DMS114 treated with DMSO at 0.1 percent for 48 hours (cell line): Measurements from ENCODE around the gene IQCE.
"Not testable (repeated sequence)": the region's sequence is repeated elsewhere in the genome, so short reads cannot be mapped to it uniquely, and the experiment has no call there.

Source experiments
- DNase-seq: peaks from one replicate; lab custom pipeline; 2025; ENCODE audit not compliant: unreplicated experiment; lab: John Stamatoyannopoulos, UW

The IQCE gene

DNA sequence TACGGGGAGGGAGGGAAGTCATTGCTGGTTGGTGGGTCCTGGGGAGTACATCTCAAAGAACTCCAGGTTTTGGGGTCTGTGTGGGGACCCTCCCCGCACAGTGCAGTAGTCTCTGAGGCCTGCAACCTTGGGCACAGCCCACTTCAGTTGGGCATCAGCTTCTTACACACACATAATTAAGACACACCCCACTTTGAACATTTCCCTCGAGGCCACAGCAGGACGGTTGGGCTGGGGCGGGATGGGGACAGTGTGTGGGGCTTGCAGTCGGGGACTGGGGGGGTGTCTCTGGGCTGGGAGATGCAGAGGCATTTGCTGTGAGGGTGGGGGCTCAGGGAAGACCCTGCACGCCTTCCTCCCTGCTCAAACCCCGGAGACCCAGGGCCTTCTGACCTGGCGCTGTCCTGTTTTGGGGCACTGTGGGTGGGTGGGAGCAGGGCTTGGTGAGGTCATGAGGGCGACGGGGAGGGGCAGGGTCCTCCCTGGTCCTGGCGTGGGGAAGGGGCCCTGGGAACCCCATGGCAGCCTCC, 38.0 kb upstream of the IQCE start:
- DNase-seq = no peak

DNA sequence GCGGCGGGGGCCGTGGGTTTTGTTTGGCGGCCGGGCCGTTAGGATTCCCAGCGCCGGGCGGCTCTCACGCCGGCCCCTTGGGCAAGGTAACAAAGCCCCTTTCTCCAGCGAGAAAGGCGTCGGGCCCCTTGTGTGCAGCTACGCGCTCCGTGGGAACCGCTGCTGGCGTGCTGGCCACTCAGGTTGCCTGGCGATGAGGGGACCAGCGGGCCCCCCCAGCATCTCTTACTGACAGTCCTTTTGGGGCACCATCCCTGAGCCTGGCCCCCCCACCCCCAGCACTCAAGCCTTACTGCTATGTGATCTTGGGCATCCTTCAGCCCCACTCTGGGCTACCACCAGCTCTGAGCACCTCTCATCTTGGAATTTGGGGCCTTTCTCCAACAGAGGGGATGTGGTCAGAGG, 37.4 kb upstream of the IQCE start:
- no peak for DNase-seq

DNA sequence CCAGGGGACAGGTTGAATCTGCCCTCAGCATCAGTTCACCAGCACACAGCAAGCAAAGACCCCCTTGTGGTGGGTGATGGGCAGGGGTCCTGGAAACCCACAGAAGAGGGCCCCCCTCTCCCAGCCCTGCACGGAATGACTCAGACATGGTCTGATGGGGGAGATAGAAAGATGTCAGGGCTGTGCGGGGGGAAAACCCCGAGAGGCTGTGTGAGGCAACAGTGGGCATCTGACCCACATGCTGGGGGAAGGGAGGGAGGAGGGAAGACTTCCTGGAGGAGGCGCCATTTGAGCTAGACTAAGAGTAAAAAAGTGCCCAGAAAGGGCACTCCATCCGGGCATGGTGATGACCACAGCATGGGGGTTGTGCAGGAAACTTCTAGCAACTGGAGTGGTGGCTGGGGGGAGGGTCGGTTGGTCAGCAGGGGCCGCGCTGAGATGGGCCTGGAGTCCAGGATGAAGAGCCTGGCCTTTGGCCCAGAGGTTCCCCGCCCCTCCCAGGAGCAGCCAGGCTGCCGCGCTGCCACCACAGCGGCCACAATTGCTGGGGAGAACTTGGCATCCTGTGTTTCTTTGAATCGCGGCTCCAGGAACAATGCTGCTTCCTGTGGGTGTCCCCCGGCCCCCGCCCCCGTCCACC, 36.7 kb upstream of the IQCE start:
- DNase-seq = no peak

DNA sequence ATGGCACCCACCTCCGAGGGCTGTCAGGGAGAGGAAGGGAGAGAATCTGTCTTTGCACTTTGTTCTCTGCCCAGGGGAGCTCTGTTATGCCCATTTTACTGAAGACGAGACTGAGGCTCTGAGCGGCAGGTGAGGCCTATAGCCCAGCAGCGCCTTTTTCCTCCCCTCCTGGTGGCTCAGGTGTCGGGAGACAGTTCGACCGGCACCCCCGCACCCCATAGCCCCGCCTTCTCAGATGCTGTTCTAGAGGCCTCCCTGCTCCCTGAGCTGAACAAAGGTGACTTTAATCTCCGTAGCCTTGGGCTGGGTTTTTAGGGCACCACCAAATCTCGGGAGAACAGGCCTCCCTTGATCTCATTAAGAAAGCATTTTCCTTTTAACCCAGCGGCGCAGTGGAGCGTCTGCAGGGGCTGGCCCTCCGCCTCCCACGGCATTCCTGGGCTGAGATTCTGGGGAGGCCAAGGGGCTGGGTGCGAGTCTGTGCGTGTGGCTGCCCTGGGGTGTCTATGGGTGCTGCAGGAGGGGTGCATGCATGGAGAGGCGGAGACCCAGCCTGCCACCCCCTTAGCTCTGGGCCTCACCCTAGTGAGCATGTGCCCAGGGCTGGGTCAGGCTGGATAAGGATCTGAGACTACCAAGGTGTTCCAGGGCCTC, 35.9 kb upstream of the IQCE start:
- DNase-seq = no peak

DNA sequence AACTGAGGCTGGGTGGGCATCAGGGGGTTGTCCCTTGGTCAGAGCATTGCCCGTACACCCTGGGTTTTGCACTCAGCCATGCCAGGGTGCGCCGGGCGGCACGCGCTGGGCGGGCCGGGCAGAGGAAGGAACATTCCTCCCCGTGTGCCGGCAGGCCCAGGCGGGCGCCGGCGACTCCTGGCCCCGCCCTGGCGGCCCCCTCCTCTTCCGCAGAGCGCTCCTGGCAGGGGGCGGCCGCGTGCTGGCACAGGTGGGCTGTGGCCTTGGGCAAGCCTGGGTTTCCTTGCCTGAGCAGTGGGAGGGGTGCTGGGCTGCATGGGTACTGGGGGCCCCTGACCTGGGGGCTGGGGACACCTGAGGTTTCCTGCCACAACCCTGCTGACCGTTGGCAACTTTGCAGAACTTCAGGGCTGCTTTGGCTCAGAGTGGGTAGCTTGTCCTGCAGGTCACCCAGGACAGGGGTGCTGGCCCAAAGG, 35.3 kb upstream of the IQCE start:
- no peak for DNase-seq

DNA sequence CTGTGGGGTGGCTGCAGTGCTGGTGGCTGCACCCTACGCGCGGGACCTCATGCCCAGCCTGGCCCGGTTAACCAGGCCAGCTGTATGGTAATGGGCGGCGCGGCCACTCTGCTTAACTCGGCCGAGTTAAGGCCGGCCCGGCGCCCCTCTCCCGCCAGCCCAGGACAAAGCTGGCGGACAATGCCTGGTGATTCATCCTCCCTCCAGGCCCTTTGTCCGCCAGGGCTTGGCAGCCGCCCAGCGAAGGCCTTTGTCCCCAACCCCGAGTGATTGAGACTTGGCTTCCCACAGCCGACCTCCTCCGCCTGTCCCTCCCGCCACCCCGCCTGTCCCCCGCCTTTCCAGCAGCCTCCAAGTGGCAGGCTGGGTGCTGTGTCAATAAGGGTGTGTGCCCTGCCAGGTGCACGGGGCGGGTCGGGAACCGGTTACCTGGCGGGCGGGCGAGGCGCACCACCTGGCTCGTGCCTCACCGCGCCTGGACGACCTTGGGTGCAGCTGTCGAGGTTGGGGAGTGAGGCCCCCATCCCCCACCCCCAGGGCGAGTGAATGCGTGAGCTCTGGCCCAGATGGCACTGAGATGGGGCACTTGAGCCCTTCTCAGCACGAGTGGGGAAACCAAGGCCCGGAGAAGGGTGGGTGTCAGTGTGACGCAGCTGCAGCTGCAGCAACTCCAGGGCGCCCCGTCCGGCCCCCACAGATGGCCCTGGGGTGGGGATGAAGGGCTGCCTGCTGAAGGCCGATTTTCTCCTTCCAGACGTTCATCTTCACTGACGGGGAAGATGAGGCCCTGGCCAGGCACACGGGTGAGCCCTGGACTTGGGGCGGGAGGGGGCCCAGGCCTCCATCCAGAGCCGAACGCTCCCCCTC, 34.6 kb upstream of the IQCE start:
- no peak for DNase-seq

DNA sequence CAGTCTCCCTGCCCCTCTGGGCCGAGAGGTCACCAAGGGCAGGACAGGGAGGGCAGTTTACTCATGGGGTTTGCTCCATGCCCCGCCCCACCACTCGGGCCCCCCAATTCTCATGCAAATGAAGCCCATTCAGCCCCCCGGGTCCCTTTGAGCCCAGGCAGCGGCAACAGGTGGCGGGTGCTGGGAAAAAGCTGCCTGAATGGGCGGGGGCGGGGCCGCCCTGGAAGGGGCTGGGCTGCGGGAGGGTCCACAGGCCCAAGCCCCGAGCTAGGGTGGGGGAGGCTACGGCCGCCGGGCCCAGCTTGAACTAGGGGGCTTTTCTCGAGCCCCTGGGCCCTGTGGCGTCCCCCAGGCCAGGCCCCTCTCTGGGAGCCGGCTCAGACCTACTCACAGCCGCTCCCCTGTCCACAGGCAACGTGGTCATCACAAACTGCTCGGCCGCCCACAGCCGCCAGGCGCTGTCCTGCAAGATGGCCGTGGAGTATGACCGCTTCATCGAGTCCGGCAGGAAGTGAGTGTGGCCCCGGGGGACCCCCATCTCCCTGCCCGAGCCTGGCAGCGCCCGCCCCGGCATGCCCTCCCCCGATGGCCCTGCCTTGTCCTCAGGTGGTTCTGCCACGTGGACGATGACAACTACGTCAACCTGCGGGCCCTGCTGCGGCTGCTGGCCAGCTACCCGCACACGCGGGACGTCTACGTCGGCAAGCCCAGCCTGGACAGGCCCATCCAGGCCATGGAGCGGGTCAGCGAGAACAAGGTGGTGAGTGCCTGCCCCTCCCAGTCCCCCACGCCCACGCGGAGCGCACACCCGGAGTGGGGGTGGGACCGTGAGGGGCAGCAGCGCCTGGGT, 33.7 kb upstream of the IQCE start:
- no peak for DNase-seq

DNA sequence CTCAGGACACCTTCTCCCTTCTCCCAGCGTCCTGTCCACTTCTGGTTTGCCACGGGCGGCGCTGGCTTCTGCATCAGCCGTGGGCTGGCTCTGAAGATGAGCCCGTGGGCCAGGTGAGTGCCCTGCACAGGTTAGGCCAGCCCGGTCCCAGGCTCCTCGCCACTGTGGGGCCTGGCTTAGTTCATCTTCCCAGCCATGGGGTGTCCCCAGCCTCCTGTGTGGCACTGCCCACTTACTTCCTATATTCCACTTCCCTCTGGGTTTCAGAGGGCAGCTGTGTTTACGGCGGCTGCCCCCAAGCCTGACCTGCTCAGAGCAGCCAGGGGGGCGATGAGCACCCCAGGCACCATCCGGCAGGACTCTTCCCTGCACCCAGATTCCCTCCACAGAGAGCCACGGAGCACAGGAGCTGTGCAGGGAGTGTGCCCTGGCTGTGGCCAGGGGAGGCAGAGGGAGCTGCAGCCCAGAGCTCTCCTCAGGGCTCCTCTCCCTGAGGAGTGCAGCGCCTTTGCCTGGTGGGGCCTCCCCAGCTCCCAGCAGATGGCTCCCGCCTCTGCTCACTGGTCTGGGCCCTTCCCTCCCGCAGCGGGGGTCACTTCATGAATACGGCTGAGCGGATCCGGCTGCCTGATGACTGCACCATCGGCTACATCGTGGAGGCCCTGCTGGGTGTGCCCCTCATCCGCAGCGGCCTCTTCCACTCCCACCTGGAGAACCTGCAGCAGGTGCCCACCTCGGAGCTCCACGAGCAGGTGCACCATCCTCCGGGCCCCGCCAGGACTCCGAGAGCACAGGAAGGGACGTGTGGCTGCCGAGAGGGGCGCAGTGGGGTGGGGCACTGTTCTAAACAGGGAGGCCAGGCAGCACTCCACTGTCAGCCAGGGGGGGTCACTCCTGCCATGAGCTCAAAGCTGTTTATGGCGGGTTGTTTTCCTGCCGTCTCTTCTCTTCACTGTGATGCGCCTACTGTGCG, 32.8 kb upstream of the IQCE start:
- no peak for DNase-seq

DNA sequence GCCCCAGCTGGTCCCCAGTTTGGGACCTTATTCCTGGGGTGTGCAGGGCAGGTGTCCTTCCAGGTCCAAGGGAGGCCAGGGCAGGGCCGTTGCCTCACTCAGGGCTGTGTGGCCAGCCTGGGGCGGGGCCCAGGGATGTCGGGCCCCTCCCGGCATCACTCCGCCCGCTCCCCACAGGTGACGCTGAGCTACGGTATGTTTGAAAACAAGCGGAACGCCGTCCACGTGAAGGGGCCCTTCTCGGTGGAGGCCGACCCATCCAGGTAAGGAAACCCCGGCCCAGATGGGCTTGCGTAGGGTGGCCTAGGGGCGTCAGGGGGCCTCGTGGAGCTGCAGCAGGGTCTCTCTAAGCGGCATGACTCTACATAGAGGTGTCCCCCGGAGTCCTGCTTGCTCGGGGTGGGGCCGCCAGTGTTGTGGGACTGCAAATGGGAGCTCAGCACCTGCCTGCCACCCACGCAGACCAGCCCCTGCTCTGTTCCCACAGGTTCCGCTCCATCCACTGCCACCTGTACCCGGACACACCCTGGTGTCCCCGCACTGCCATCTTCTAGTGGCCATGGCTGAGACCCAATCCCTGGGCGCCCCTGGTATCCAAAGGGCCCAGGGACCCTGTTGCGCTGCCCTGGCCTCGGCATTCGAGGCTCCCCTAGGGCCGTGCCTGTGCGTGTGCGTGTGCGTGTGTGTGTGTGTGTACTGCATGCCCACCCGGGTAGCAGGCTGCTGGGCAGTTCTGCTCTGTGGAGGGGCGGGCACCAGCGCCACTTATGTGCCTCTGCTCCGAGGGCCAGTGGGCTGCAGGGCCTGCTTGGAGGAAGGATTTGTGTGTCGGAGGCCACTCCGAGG, 31.9 kb upstream of the IQCE start:
- DNase-seq = no peak

DNA sequence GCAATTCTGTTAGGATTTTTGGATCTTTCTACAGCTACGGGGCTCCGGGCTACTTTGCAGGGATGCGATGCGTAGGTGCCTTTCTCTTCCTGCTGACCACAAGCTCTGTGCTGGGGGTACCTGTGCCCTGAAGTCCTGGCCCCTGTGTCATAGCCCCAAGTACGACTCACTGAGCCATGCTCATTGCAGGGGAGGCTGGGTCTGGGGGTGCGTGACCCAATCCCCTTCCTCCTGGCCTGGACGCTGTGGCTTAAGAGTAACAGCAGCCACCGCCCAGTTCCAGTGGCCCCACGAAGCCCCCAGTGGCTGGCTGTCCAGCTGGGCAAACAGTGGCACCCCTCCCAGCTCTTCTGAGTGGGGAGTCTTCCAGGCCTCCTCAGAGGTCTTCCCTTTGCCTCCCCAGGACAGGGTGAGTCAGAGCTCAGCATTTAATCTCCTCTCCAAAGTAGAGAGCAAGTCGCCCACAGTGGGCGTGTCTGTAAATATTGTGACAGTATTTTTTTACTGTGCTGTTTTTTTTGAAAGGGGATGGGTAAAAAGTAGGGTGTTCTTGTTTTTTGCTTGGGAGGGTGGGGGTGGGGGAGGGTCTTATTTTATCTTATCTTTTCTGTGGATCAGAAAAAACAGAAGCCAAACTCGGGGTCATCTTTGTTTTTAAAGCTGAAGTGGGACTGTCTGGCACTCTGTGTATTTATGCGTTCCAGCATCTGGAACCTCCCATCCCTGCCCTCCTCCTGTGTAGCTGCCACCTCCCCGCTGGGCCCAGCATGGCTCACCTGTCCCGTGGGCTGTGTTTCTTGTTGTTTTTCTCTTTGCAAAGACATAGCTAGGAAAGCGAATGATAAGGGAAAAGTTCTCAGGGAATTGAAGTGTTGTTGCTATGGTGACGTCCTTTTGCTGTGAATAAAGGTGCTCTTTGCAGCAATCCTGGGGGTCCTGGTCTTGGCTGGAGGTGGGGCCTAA, 31.0 kb upstream of the IQCE start:
- DNase-seq = no peak

DNA sequence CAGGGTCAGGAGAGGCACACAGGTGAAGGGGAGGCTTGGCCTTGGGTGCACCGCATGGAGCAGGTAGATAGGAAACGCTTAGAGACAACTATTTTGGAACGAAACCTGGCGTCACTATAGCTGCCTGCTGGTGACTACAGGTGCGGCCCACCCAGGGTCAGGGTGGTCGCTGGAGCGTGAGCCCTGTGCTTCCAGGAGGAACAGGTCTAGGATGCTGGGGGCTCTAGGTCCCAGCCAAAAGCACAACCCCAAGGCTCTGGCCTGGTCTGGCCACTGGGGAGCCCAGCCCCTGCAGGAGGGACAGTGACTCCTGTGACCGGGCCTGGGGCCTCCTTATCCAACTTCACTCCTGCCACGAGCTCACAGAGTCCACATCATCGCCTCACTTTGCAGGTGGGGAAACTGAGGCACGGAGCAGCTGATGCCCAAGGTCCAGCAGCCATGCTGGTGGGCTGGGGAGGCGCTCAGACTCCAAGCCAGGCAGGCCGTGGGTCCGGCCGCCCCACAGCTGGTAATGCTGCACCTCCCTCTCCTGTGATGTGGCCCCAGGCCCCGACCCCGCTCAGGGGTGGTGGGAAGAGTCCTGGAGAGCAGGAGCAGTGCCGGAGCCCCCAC, 30.2 kb upstream of the IQCE start:
- no peak for DNase-seq

DNA sequence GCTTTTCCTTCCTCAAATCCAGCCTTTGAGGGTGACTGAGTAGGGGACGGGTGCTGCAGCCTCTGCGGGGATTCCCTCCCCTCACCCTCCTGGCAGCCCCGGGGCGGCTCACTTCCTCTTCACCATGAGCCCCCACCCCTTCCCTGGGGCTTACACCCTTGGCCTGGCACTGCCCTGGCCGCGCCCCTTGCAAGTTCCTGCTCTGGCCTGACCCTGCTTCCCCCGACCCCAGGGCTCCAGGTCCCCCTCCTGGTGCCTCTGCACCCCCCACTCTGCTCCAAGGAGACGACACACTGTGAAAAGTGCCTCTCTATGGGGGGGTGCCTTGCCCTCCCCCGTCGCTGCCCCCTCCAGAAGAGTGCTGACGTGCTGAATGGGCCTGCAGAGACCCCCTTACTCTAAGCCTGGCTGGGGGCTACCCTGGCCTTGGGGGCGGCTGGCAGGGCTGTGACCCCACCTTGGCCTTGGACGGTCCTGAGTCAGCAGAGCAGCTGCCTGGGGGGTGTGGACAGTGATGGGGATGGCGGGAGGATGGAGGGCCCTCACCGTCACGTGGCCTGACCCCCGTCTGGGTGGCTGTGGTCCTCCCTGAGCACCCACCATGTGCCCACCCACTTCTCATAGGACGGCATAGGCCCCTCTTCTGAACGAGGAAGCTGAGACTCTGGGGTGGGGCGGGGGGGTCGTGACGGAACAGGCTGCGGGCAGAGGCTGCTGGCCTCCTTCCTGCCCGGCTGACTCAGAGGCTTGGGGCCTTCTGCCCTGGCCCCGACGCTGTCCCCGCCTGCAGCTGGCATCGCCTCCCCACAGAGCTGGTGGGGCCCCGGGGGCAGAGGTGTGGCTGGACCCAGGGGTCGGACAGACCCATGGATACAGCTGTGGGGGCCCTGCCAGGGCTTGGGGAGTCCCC, 29.4 kb upstream of the IQCE start:
- DNase-seq = no peak

DNA sequence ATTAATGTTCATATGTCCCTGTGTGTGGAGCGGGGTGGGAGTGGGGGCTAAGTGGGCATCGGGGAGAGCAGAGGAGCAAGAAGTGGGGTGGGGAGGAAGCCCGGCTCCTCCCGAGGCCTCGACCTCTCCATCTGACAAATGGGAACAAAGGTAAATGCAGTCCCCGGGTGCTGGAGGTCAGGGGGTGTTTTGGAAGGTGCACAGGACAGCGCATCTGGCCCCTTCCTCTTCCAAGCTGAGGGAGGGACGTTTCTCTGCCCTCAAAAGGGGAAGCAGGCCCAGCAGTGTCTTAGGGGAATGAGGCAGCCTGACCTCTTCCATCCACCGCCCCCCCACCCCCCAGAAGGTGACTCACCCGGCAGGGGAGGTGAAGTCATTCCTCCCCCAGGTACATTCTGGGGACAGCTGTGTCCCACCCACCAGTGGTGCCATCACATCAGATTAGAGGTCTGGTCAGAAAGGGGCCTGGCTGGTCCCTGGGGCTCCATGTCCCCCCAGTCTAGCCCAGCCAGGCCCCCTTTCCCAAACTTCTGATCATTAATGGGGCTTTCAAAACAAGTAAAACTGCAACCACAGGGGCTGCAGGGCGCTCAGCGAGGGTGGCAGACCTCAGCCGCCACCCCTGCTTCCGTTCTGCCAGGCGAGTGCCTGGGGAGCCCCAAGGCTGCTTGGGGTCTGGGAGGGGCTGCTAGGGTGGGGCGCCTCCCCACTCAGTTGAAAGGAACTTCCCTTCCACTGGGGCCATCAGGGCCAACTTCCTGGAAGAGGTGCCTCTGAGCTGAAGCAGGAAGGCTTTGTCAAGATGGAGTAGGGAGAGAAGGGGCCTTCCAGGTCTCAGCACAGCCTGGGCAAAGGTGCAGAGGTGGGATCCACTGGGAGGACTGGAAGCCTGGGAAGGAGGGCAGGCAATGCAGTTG, 28.4 kb upstream of the IQCE start:
- DNase-seq = no peak

DNA sequence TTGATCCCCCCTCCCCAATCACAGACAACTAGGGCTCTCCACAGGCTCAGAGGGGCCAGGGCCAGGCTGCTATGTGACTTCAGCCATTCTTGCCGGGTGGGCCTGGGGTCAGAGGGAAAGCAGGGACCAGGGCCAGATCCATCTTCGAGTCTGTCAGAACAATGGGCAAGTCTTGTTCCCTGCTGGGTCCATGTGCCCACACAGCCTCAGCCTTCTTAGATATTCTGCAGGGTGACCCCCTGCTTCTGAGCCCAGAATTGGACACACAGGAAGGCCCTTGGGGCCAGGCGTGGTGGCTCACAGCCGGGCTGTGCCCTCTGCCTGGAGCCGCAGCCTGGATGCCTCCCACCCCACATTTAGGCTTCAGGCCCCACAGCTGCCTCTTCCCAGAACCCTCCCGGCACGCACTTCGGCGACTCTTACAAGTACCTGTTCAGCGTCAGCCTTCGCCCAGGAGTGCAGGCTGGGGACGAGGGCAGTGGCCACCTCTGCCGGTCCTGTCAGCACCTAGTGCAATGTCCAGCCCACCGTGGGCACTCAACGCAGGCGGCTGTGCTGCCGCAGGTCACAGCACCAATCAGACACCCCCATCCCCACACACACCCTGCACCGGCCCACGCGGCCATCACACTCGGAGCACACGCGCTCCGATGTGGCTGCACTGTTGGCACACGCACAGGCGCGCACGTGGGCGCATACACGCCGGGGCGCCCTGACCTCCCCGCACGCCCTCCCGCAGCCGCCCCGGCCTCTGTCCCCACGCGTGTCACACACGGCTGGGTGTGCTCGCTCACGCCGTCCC, 27.6 kb upstream of the IQCE start:
- not testable (repeated sequence) for DNase-seq
